H9 (cell line): ENCODE data around the gene PLEKHA5. TPM values are rescaled to one million over a fixed set of nuclear protein-coding genes. Genes with fewer than 3 reads are reported as not detected.

ENCODE experiments used
- DNase-seq: peaks from one replicate; pipeline ENCODE4 v3.0.0-alpha.2; 2017
- H2AFZ ChIP-seq: one replicate; pipeline ENCODE4 v1.6.1; 2013; ENCODE audit warnings: mild to moderate bottlenecking, low read length, control low read depth, moderate library complexity
- H2AK5ac ChIP-seq: 2 replicates; pipeline ENCODE4 v1.6.1; 2013; ENCODE audit warnings: low read length, control low read depth, mixed read lengths; ENCODE audit not compliant: insufficient read length
- H2BK120ac ChIP-seq: one replicate; pipeline ENCODE4 v1.6.1; 2013; ENCODE audit warnings: low read depth, mild to moderate bottlenecking, low read length, control low read depth, inconsistent platforms; ENCODE audit not compliant: poor library complexity, severe bottlenecking
- H2BK12ac ChIP-seq: 2 replicates; pipeline ENCODE4 v1.6.1; 2013; ENCODE audit warnings: low read length, control low read depth, mixed read lengths, low read depth; ENCODE audit not compliant: insufficient read length
- H2BK15ac ChIP-seq: 2 replicates; pipeline ENCODE4 v1.6.1; 2013; ENCODE audit warnings: low read depth, low read length, control low read depth
- H2BK20ac ChIP-seq: one replicate; pipeline ENCODE4 v1.6.1; 2013; ENCODE audit warnings: low read depth, mild to moderate bottlenecking, low read length, control low read depth, inconsistent platforms; ENCODE audit not compliant: poor library complexity, severe bottlenecking
- H2BK5ac ChIP-seq: 2 replicates; pipeline ENCODE4 v1.6.1; 2013; ENCODE audit warnings: low read length, control low read depth, mixed read lengths; ENCODE audit not compliant: insufficient read length
- H3K14ac ChIP-seq: 2 replicates; pipeline ENCODE4 v1.6.1; 2013; ENCODE audit warnings: low read length, control low read depth; ENCODE audit not compliant: insufficient read depth
- H3K18ac ChIP-seq: 2 replicates; pipeline ENCODE4 v1.6.1; 2013; ENCODE audit warnings: low read depth, mild to moderate bottlenecking, mixed read lengths, low read length, control low read depth; ENCODE audit not compliant: insufficient read length
- H3K23ac ChIP-seq: 2 replicates; pipeline ENCODE4 v1.6.1; 2013; ENCODE audit warnings: low read length, control low read depth, mixed read lengths, low read depth; ENCODE audit not compliant: insufficient read length
- H3K23me2 ChIP-seq: 2 replicates; pipeline ENCODE4 v1.6.1; 2013; ENCODE audit warnings: low read depth, mild to moderate bottlenecking, mixed read lengths, low read length, control low read depth; ENCODE audit not compliant: insufficient read length, poor library complexity, severe bottlenecking
- H3K27ac ChIP-seq: 2 replicates; pipeline ENCODE4 v1.5.1; 2013; ENCODE audit warnings: low read length, control low read depth, mixed read lengths, low read depth; ENCODE audit not compliant: insufficient read length
- H3K27me3 ChIP-seq: 2 replicates; pipeline ENCODE4 v1.6.1; 2013; ENCODE audit warnings: low read length, control low read depth, inconsistent platforms; ENCODE audit not compliant: insufficient read depth
- H3K4ac ChIP-seq: 2 replicates; pipeline ENCODE4 v1.6.1; 2013; ENCODE audit warnings: low read depth, mild to moderate bottlenecking, control low read depth, inconsistent platforms, low read length, moderate library complexity
- H3K4me1 ChIP-seq: 2 replicates; pipeline ENCODE4 v1.6.1; 2013; ENCODE audit warnings: low read length, control low read depth, inconsistent platforms; ENCODE audit not compliant: insufficient read depth
- H3K4me2 ChIP-seq: 2 replicates; pipeline ENCODE4 v1.6.1; 2013; ENCODE audit warnings: low read length, control low read depth, mixed read lengths; ENCODE audit not compliant: insufficient read length, insufficient read depth
- H3K56ac ChIP-seq: 2 replicates; pipeline ENCODE4 v1.6.1; 2013; ENCODE audit warnings: low read depth, mild to moderate bottlenecking, mixed read lengths, low read length, control low read depth; ENCODE audit not compliant: insufficient read length
- H3K79me1 ChIP-seq: 2 replicates; pipeline ENCODE4 v1.6.1; 2013; ENCODE audit warnings: low read depth, mild to moderate bottlenecking, moderate library complexity, low read length, control low read depth, inconsistent platforms; ENCODE audit not compliant: insufficient read depth, poor library complexity, severe bottlenecking
- H3K79me2 ChIP-seq: 2 replicates; pipeline ENCODE4 v1.6.1; 2013; ENCODE audit warnings: low read length, control low read depth, inconsistent platforms; ENCODE audit not compliant: insufficient read depth
- H3K9ac ChIP-seq: 2 replicates; pipeline ENCODE4 v1.6.1; 2013; ENCODE audit warnings: low read length, control low read depth, mixed read lengths; ENCODE audit not compliant: insufficient read length; ENCODE audit errors: extremely low read depth
- H3K9me3 ChIP-seq: one replicate; pipeline ENCODE4 v1.6.1; 2013; ENCODE audit warnings: low read depth, low read length, inconsistent platforms; ENCODE audit not compliant: control insufficient read depth
- H3T11ph ChIP-seq: one replicate; pipeline ENCODE4 v1.6.1; 2013; ENCODE audit warnings: mild to moderate bottlenecking, low read length, control low read depth, inconsistent platforms
- H4K20me1 ChIP-seq: one replicate; pipeline ENCODE4 v1.6.1; 2013; ENCODE audit not compliant: control insufficient read depth, insufficient read length, insufficient read depth
- H4K5ac ChIP-seq: 2 replicates; pipeline ENCODE4 v1.6.1; 2013; ENCODE audit warnings: low read depth, mild to moderate bottlenecking, mixed read lengths, low read length, control low read depth; ENCODE audit not compliant: insufficient read length
- H4K8ac ChIP-seq: replicated peaks from 2 replicates; pipeline ENCODE4 v1.6.1; 2013; ENCODE audit warnings: low read length, control low read depth, mixed read lengths, low read depth; ENCODE audit not compliant: insufficient read length
- H4K91ac ChIP-seq: 2 replicates; pipeline ENCODE4 v1.6.1; 2013; ENCODE audit warnings: low read depth, mild to moderate bottlenecking, moderate library complexity, mixed read lengths, low read length, control low read depth; ENCODE audit not compliant: insufficient read length
- H3K27ac Mint-ChIP-seq, 3 experiments: 2 replicates in 2 of 3; 3 replicates in 1 of 3; pipeline ENCODE4 v1.8.0; 2020 to 2021; ENCODE audit warnings: mixed read lengths in 3 of 3, mild to moderate bottlenecking in 1 of 3, moderate library complexity in 1 of 3
- H3K27me3 Mint-ChIP-seq: 2 replicates; pipeline ENCODE4 v1.8.0; 2021; ENCODE audit warnings: low read depth, mild to moderate bottlenecking, moderate library complexity, mixed read lengths
- H3K36me3 Mint-ChIP-seq, 3 experiments: 2 replicates in 2 of 3; 3 replicates in 1 of 3; pipeline ENCODE4 v1.8.0; 2020 to 2021; ENCODE audit warnings: low read depth in 3 of 3, mixed read lengths in 3 of 3; ENCODE audit not compliant: insufficient read depth in 1 of 3
- H3K4me1 Mint-ChIP-seq, 2 experiments: 2 replicates each; pipeline ENCODE4 v1.8.0; 2020; ENCODE audit warnings: mixed read lengths in 2 of 2
- H3K4me3 Mint-ChIP-seq, 2 experiments: 2 replicates in 1 of 2; 3 replicates in 1 of 2; pipeline ENCODE4 v1.8.0; 2020 to 2021; ENCODE audit warnings: mild to moderate bottlenecking in 2 of 2, mixed read lengths in 2 of 2, moderate library complexity in 1 of 2
- H3K9me3 Mint-ChIP-seq, 2 experiments: 2 replicates in 1 of 2; 3 replicates in 1 of 2; pipeline ENCODE4 v1.8.0; 2020; ENCODE audit warnings: mild to moderate bottlenecking in 2 of 2, mixed read lengths in 2 of 2, moderate library complexity in 1 of 2
- WGBS: extraction: QIAGEN DNeasy Blood & Tissue Kit; methylation state at CpG from one replicate; pipeline ENCODE4 v1.1.7; 2013; ENCODE audit warnings: missing lambda C conversion rate, low lambda C conversion rate, mixed read lengths; ENCODE audit not compliant: insufficient read length; ENCODE audit errors: extremely low coverage; 5-methylcytosine and 5-hydroxymethylcytosine counted together
- total RNA-seq: library from RNA; stranded (reverse); gene quantifications from 2 replicates; pipeline ENCODE4 v1.2.1, GENCODE V29; 2021
- TF ChIP-seq, protein P1 (sequence below): fragments of 200-600 bp; sonication (generic); conservative IDR thresholded peaks from 3 replicates; pipeline ENCODE4 v1.8.0; 2021; ENCODE audit warnings: antibody characterized with exemption, mild to moderate bottlenecking

Gene PLEKHA5
- total RNA-seq, 1 experiment from 2014 or later: 86.7 TPM

DNA sequence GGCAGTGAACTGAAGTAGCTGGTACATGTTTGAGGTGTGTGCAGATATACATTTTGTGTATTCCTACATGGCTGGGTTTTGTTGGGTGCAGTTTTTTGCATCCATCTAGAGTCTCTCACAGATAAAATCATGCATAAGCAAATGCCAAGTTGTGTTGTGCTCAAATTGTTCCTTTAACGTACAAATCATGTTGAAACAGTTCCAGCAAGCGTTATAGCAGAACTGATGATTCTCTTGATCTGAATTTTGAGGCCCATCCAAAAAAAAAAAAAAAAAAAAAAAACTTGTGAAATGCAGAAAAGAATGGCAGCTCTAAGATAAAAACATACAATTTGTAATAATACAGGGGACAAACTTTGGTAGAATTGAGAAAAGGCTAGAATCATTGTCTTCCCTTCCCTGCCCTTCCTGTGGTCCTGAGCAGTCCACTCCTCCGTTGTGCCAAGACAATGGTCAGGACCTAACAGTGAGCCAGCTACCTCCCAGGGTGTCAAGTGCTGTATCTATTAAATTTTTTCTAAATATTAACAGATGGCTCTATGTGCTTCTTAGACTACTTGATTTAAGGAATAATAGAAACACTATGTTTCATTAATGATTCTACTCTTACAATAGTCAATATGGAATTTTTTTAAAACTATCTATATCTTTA, 122.1 kb downstream of the PLEKHA5 start:
- Histone ChIP-seq H4K20me1 (no peaks in the 10 kb centered on the region), H3K9me3 (no peaks in the 10 kb centered on the region), H2BK20ac (no peak overlapping the region), H3K56ac (no peak overlapping the region), H4K91ac (no peak overlapping the region), H4K8ac (no peak overlapping the region), H2BK120ac (no peak overlapping the region), H2BK12ac (no peak overlapping the region), H3K23me2 (no peaks in the 10 kb centered on the region), H3T11ph (no peak overlapping the region), H3K4me2 (no peak overlapping the region), H4K5ac (no peak overlapping the region), H3K4ac (no peak overlapping the region), H2BK15ac (no peak overlapping the region), H2AFZ (no peak overlapping the region), H3K14ac (no peak overlapping the region), H3K18ac (no peak overlapping the region), H3K23ac (no peak overlapping the region), H3K4me1 (peaks cover 3% of the 10 kb centered on the region; the same call in 1 of the 2 replicates), H2AK5ac (no peak overlapping the region), H2BK5ac (no peak overlapping the region), H3K27ac (no peak overlapping the region), H3K79me1 (no peaks in the 10 kb centered on the region), H3K27me3 (no peaks in the 10 kb centered on the region), H3K9ac (no peak overlapping the region), H3K79me2 (no peaks in the 10 kb centered on the region)
- TF ChIP-seq, protein P1, sequence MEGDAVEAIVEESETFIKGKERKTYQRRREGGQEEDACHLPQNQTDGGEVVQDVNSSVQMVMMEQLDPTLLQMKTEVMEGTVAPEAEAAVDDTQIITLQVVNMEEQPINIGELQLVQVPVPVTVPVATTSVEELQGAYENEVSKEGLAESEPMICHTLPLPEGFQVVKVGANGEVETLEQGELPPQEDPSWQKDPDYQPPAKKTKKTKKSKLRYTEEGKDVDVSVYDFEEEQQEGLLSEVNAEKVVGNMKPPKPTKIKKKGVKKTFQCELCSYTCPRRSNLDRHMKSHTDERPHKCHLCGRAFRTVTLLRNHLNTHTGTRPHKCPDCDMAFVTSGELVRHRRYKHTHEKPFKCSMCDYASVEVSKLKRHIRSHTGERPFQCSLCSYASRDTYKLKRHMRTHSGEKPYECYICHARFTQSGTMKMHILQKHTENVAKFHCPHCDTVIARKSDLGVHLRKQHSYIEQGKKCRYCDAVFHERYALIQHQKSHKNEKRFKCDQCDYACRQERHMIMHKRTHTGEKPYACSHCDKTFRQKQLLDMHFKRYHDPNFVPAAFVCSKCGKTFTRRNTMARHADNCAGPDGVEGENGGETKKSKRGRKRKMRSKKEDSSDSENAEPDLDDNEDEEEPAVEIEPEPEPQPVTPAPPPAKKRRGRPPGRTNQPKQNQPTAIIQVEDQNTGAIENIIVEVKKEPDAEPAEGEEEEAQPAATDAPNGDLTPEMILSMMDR: no peak
- Mint-ChIP-seq H3K4me1 (no peaks in the 10 kb centered on the region), H3K4me3 (no peak overlapping the region), H3K9me3 (no peaks in the 10 kb centered on the region), H3K36me3 (peaks cover 0 to 6% (median 0%) of the 10 kb centered on the region in 3 experiments; a peak in 1 of 7 replicates), H3K27me3 (no peaks in the 10 kb centered on the region; the same call in 1 of the 2 replicates), H3K27ac (peak overlapping the region in 1 of 3 experiments; percentile 51; a peak in 2 of 7 replicates)
- WGBS: no CpG with 5 or more reads among the region's 3 CpGs
- DNase-seq: no peak
